ENCODE measurements around the gene LRRC3C.

DNA sequence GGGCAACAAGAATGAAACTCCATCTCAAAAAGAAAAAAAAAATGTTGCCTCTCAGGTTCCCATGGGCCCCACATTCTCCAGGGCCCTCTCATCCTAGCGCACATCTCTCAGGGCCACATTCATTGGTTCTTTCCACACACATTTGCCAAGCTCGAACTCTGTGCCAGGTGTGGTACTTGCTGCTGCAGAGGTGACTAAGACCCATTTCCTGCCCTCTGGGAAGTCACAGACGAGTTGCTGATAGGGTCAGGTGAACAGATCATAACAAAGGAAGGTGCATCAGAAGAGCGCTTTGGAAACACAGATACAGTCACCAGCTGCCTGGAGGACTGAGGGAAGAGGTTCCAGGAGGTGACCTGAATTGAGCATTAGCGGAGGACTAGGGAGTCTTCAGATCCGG is 36.3 kb downstream of the LRRC3C start:
- TF ChIP-seq CTCF (IDR thresholded peaks at IDR 0.05) (no peak), POLR2A (IDR thresholded peaks at IDR 0.05) (no peak)
